ENCODE results near the gene HYAL4.
"Not testable (repeated sequence)": the region's sequence is repeated elsewhere in the genome, so short reads cannot be mapped to it uniquely, and the experiment has no call there.

Gene HYAL4, protein sequence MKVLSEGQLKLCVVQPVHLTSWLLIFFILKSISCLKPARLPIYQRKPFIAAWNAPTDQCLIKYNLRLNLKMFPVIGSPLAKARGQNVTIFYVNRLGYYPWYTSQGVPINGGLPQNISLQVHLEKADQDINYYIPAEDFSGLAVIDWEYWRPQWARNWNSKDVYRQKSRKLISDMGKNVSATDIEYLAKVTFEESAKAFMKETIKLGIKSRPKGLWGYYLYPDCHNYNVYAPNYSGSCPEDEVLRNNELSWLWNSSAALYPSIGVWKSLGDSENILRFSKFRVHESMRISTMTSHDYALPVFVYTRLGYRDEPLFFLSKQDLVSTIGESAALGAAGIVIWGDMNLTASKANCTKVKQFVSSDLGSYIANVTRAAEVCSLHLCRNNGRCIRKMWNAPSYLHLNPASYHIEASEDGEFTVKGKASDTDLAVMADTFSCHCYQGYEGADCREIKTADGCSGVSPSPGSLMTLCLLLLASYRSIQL

DNA sequence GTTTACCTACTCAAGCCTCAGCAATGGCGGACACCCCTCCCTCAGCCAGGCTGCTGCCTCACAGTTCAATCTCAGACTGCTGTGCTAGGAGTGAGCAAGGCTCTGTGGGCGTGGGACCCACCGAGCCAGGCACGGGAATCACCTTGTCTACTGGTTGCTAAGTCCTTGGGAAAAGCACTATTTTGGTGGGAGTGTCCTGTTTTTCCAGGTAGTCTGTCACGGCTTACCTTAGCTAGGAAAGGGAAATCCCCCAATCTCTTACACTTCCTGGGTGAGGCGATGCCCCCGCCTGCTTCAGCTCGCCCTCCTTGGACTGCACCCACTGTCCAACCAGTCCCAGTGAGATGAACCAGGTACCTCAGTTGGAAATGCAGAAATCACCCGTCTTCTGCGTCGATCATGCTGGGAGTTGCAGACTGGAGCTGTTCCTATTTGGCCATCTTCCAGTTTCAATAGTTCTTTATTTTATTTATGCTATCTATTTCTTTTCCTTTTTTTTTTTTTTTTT is at the start of gene HYAL4:
HYAL4 (plus strand) TSS at position 458 of the 508 bp plus-strand sequence. CDS start 23,105 bp downstream, outside the sequence.
- H3K4me3 ChIP-seq (ENCODE audit: low read depth, low read length): no peak within 1 kb of the TSS

DNA sequence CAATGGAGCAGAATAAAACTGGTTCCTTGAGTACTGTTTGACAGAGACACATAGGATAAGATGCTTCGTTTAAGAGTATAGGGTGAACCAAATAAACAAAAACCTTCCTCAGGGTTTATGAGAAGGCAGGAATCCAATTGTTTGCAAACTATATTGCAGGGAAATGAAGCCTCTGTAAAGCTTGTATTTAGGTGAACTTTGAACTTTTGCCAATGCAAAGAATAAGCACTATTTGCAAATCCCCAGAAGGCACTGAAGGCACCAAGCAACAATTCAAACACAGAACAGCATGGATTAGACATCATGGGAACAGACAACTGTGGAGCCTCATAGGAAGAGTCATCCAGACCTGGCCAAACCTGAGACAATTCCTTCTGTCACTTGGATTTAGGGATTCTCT is 49.1 kb upstream of the HYAL4 start:
- no peak overlapping the region for H3K4me3 ChIP-seq (ENCODE audit: low read depth, low read length)

DNA sequence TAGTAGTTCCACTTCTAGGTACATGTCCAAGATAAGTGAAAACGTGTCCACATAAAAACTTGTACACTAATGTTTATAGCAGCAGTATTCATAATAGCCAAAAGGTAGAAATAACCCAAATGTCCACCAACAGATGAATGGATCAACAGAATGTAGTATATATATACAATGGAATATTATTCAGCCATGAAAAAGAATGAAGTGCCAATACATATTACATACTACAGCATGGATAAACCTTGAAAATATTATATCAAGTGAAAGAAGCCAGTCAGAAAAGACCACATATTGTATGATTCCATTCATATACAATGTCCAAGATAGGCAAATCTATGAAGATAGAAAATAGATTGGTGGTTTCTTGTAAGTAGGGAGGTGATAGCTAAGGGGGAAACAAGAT is 48.4 kb upstream of the HYAL4 start:
- no peak overlapping the region for H3K4me3 ChIP-seq (ENCODE audit: low read depth, low read length)

DNA sequence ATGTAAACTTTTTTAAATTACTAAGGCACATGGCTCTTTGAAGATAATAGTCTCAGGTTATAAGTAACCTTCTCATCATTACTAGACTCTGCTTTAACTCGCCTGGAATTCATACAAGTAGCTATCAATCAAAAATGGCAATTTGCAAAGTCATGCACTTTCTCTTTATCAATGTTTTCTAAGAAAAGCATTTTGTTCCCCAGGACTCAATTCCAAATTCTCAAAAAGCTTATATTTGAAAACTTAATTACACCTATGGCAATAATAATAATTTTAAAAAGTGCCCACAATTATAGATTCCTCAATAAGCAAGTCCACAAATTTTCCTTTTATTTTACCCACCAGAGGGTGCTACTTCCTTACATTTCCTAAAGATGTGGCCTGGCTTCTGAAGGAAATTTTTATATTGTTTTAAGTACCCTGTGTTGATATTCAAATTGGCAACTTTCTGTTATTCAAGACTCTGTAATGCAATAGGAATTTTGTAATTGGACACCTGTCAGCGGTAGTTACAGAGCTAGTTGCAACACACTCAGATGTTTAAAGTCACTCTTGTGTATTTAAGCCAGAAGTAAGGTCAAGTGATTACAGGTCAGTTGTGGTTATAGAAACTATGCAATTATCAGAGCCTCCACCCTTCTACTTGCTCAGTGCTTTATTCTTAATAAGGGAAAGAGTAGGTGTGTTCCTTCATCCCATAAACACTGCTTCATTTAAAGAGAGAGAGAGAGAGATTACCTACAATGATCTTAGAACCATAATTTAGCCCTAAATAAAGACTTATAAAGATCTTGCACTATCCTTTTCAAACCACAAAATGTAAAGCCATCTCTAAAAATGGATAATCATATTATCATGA is 47.1 kb upstream of the HYAL4 start:
- H3K4me3 ChIP-seq (ENCODE audit: low read depth, low read length): no peak overlapping the region

DNA sequence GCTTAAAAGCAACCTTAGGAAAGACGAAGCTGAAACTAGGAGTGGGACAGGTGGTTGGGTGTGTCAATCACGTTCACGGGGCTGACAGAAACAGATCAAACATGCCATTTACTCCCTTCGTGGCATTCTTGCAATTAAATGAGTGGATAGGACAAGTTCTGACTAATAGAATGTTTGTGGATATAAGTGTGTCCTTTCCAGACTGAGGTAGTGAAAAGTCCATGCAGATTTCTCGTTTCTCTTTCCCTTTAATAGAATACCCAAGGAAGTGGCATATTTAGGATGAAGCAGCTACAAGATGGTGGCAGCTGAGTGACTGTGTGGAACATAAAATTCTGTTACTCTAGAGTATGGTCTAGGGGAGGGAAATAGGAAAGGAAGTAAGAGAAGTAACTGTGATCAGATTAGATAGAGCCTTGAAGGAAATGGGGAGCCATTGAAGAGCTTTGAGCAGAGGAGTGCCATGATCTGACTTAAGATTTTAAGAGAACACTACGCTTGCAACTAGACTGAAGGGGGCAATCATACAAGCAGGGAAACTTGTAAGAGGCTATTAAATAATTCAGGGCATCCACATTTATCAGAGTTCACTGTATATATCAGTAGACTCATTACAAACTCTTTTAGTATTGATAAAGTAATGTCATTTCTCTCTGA is 46.3 kb upstream of the HYAL4 start:
- no peak overlapping the region for H3K4me3 ChIP-seq (ENCODE audit: low read depth, low read length)

DNA sequence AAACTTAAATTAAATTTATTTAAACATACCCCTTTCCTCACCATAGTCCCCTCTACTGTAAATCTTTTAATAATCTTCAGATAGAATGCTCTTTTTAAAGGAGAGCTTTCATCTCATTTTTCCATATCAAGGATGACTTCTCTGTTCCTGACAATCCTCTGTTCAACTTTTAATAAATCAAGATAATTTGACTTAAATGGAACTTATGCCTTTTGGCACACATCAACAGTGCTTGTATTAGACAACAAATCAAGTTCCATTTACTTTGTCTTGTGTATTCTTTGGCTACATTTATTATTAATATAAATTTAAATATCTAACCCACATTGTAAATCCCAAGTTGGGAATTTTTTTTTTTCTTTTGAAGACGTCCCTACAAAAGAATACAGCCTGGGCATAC is 42.7 kb upstream of the HYAL4 start:
- H3K4me3 ChIP-seq (ENCODE audit: low read depth, low read length): no peak overlapping the region

DNA sequence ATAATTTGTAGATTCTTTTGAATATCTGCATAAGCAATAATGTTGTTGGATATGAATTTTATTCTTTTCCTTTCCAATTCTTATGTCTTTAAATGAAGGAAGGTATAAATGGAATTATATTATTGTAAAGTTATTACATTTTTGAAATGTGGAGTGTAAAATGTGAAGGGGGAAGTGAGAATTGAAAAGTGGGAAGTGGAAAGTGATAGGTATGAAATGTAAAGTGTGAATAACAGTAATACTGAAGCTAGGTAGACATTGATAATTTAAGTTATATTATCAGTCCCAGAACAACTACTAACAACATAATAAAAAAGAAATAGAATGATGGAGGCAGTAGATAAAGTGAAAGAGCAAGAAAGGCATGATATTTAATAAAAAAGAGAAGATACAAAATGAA is 39.7 kb upstream of the HYAL4 start:
- H3K4me3 ChIP-seq (ENCODE audit: low read depth, low read length): no peak overlapping the region

DNA sequence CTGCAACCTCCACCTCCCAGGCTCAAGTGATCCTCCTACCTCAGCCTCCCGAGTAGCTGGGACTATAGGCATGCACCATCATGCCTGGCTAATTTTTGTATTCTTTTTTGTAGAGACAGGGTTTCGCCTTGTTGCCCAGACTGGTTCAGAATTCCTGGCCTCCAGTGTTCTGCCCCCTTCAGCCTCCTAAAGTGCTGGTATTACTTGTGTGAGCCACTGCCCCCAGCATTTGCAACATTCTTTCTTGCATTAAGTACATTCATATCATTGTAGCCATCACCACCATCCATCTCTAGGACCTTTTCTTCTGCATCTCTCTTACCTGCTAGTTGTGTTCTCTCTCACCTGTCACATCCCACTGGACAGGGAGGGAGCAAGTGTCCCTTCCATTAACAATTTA is 35.5 kb upstream of the HYAL4 start:
- no peak overlapping the region for H3K4me3 ChIP-seq (ENCODE audit: low read depth, low read length)

DNA sequence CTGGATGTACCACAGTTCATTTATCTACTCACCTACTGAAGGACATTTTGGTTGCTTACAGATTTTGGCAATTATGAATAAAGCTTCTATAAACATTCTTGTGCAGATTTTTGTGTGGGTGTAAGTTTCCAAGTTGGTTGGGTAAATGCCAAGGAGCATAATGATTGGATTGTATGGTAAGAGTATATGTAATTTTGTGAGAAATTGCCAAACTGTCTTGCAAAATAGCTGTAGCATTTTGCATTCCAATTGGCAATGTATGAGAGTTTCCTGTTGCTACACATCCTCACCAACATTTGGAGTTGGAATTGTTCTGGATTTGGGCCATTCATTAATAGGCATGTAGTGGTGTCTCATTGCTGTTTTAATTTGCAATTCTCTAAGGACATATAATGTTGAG is 33.9 kb upstream of the HYAL4 start:
- no peak overlapping the region for H3K4me3 ChIP-seq (ENCODE audit: low read depth, low read length)

DNA sequence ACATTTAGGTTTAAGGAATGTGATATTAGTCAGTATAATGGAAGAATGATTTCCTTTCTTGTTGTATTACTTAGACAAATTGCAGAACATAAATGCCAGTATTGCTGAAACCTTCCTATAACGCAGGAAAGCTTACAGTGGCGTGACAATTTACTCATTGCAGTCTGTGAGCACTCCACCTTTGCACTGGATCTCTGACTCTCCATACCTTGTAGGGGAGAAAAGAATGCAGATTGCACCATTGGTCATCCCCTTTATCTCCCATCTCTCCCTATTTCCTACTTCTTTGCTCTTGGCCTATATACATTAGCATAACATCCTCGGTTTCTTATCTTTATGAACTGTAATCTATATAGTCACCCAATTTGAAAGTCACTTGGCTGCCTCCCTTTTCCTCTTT is 28.1 kb upstream of the HYAL4 start:
- H3K4me3 ChIP-seq (ENCODE audit: low read depth, low read length): no peak overlapping the region

DNA sequence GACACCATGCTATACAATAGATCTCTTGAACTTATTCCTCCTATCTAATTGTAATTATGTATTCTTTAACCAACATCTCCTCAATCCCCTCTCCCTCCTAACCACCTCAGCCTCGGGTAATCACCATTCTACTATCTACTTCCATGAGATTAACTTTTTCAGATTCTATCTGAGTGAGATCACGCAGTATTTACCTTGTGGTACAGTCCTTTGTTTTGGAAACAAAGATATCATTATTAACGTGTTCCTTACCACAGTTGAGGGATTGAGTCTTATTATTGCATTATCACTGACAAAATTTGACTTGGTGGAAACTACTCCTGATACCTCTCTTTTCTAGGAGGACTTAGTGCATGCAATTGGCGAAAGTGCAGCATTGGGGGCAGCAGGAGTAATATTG is 26.0 kb upstream of the HYAL4 start:
- no peak overlapping the region for H3K4me3 ChIP-seq (ENCODE audit: low read depth, low read length)

DNA sequence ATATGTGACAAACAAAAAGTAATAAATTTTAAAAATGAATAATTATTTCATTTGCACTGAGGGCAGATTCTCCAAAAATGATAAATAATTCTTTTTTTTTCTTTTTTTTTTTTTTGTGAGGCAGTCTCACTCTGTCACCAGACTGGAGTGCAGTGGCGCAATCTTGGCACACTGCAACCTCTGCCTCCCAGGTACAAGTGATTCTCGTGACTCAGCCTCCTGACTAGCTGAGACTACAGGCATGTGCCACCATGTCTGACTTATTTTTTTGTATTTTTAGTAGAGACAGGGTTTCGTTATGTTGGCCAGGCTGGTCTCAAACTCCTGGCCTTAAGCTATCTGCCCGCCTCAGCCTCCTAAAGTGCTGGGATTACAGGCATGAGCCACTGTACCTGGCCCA is 25.2 kb upstream of the HYAL4 start:
- H3K4me3 ChIP-seq (ENCODE audit: low read depth, low read length): not testable (repeated sequence)

DNA sequence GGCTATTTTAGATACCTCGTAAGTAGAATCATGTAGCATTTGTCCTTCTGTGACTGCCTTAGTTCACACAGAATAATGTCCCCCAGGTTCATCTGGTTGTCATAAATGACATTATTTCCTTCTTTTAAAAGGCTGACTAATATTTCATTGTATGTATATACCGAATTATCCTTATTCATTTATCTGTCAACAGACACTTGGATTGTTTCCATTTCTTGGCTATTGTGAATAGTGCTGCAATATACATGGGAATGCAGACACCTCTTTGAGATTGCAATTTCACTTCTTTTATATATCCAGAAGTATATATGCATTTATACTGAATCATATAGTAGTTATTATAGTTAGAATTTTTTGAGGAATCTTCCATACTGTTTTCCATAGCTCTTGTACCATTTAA is 24.1 kb upstream of the HYAL4 start:
- H3K4me3 ChIP-seq (ENCODE audit: low read depth, low read length): no peak overlapping the region

DNA sequence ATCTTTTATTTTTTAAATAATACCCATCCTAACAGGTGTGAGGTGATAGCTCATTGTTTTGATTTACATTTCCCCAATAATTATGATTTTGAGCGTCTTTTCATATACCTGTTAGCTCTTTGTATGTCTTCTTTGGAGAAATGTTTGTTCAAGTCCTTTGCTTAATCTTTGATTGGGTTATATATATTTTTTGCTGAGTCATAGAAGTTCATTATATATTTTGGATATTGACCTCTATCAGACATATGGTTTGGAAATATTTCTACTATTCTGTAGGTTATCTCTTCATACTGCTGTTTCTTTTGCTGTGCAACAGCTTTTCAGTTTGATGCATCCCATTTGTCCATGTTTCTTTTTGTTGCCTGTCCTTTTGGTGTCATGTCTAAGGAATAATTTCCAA is 23.6 kb upstream of the HYAL4 start:
- H3K4me3 ChIP-seq (ENCODE audit: low read depth, low read length): no peak overlapping the region

DNA sequence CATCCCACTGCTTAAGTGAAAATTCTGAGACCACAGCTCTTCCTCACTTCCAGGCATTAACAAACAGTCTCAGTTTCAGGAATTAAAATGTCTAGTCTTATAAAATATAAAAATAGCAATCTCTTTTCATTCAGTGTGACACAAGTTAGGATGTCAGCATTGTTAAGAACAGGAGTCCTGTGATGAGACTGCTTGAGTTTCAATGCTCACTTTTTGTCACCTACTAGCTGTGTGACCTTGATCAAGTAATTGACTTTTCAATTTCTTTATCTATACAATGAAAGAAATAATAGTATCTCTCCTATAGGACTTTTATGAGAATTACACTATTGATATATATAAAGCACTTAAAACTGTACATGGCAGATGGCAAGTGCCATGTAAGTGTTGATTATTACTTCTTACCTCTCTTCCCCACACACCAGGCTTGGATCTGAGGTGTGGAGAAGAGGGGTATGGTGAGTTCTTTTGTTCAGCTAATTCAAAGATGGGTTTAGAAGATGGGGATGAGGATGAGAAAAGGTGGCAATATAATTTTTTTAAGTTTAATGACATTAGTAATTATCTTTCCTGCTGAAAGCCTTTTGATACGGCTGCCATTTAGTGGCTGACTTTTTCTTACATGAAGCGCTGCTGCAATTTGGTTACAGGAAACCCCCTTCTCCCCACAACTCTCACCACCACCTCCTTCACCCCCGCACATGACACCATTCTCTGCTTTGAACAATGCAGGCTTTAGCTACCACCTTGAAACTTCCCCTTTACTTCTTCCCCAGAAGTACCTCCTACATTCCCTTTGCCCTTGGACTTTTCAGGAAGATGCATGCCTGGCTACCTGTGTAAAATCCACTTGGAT is 20.8 kb upstream of the HYAL4 start:
- H3K4me3 ChIP-seq (ENCODE audit: low read depth, low read length): no peak overlapping the region

DNA sequence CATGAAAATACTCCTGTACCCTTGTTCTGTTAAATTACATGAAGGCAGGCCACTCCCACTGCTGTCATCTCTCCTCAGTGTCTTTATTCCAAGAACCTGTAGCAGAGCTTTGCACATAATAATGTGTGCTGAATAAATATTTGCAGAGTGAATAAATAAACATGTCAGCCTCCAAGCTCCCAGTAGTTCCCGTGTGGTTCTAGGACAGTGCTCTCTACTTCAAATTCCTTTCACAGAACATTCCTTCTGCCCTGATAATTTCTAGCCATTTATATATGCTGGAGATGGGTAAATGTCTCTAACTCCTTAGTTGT is 20.3 kb upstream of the HYAL4 start:
- no peak overlapping the region for H3K4me3 ChIP-seq (ENCODE audit: low read depth, low read length)

DNA sequence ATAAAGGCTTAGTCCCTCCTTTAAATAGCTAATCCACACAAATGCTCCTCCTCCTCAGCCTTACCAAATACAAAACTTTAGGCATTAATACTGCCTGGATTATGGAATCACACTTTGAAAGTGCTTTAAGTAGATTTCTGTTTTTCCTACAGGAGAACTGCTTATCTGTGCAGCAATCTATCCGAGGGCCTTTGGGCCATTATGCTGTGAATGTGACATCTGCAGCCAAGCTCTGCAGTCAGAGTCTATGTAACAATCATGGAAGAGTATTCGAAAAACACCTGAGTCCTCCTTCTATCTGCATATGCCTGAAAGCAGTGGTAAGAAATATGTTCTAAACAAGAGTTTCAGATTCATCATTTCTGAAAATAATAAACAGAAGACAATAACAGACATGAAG is 16.2 kb upstream of the HYAL4 start:
- no peak overlapping the region for H3K4me3 ChIP-seq (ENCODE audit: low read depth, low read length)

DNA sequence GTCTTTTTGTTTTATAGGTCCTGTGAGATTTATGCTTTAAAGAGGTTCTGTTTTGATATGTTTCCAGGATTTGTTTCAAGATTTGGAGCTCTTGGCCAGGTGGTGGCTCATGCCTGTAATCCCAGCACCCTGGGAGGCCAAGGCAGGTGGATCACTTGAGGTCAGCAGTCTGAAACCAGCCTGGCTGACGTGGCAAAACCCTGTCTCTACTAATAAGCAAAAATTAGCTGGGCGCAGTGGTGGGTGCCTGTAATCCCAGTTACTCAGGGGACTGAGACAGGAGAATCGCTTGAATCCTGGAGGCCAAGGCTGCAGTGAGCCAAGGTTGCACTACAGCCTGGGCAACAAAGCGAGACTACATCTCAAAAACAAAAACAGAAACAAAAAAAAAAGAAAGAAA is 8.3 kb upstream of the HYAL4 start:
- no peak overlapping the region for H3K4me3 ChIP-seq (ENCODE audit: low read depth, low read length)

DNA sequence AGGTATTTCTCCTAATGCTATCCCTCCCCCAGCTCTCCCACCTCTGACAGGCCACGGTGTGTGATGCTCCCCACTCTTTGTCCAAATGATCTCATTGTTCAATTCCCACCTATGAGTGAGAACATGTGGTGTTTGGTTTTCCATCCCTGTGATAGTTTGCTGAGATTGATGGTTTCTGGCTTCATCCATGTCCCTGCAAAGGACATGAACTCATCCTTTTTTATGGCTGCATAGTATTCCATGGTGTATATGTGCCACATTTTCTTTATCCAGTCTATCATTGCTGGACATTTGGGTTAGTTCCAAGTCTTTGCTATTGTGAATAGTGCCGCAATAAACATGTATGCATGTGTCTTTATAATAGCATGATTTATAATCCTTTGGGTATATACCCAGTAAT is 5.9 kb upstream of the HYAL4 start:
- H3K4me3 ChIP-seq (ENCODE audit: low read depth, low read length): not testable (repeated sequence)

DNA sequence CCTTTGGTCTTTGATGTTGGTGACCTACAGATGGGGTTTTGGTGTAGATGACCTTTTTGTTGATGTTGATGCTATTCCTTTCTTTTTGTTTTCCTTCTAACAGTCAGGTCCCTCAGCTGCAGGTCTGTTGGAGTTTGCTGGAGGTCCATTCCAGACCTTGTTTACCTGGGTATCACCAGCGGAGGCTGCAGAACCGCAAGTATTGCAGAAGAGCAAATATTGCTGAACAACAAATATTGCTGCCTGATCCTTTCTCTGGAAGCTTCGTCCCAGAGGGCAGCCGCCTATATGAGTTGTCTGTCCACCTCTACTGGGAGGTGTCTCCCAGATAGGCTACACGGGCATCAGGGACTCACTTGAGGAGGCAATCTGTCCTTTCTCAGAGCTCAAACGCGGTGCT is 827 bp upstream of the HYAL4 start:
- not testable (repeated sequence) for H3K4me3 ChIP-seq (ENCODE audit: low read depth, low read length)

DNA sequence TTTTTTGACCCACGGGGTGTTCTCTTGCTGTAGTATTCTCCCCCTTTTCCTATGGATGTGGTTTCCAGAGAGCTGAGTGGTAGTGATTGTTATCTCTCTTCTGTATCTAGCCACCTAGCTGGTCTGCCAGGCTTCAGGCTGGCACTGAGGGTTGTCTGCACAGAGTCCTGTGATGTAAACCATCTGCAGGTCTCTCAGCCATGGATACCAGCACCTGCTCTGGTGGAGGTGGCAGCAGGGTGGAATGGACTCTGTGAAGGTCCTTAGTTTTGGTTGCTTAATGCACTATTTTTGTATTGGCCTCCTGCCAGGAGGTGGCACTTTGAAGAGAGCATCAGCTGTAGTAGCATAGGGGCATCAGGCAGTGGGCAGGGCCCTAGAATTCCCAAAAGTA is 851 bp downstream of the HYAL4 start:
- H3K4me3 ChIP-seq (ENCODE audit: low read depth, low read length): no peak overlapping the region

Measured in iPS-11a (cell line).